GM21786 (cell line): ENCODE data around the gene HOXB5.

Experiments
- ATAC-seq: cut with Tn5 transposase; IDR thresholded peaks from one replicate; pipeline ENCODE4 v1.9.1; 2021; ENCODE audit not compliant: unreplicated experiment

HOXB5 gene

GRCh38 chr17:48593126-48593829, at the start of gene HOXB5:
Gene HOXB5, minus strand, starts transcription at chr17:48593779. Its CDS starts 97 bp downstream, at chr17:48593682.
- ATAC-seq, result no peak

- ATAC-seq, result no peak
Measured at GRCh38 chr17:48642843-48643696, 49.5 kb upstream of the HOXB5 start.

- ATAC-seq, result no peak
Measured at GRCh38 chr17:48642059-48642842, 48.7 kb upstream of the HOXB5 start.

- ATAC-seq, result no peak
Measured at GRCh38 chr17:48641541-48642058, 48.0 kb upstream of the HOXB5 start.

GRCh38 chr17:48640858-48641180, 47.2 kb upstream of the HOXB5 start:
- ATAC-seq, result no peak

GRCh38 chr17:48639982-48640857, 46.6 kb upstream of the HOXB5 start:
- no peak for ATAC-seq

- no peak for ATAC-seq
Measured at GRCh38 chr17:48639136-48639535, 45.6 kb upstream of the HOXB5 start.

GRCh38 chr17:48637323-48638260, 44.0 kb upstream of the HOXB5 start:
- no peak for ATAC-seq

- peak; percentile 69 for ATAC-seq
Measured at GRCh38 chr17:48636177-48637018, 42.8 kb upstream of the HOXB5 start.

- ATAC-seq, result no peak
Measured at GRCh38 chr17:48634493-48635208, 41.1 kb upstream of the HOXB5 start.

- ATAC-seq, result no peak
Measured at GRCh38 chr17:48633266-48633677, 39.7 kb upstream of the HOXB5 start.

- no peak for ATAC-seq
Measured at GRCh38 chr17:48632579-48633265, 39.1 kb upstream of the HOXB5 start.

- no peak for ATAC-seq
Measured at GRCh38 chr17:48631693-48632578, 38.4 kb upstream of the HOXB5 start.

- ATAC-seq, result no peak
Measured at GRCh38 chr17:48630925-48631692, 37.5 kb upstream of the HOXB5 start.
